IMR-90 (cell line): ENCODE data around the gene ERMN.

ENCODE experiments used
- BHLHE40 ChIP-seq: fragments of 150-350 bp; IDR thresholded peaks from 2 replicates; pipeline ENCODE4 v1.6.1; 2016; ENCODE audit warnings: mild to moderate bottlenecking, low read depth, low read length
- CEBPB ChIP-seq: IDR thresholded peaks from 2 replicates; pipeline ENCODE4 v1.6.1; 2012; ENCODE audit warnings: low read depth, low read length, improper control_type of control experiment
- CTCF ChIP-seq: conservative IDR thresholded peaks from 2 replicates; pipeline ENCODE4 v1.5.1; 2012; ENCODE audit warnings: mild to moderate bottlenecking, low read depth, low read length, improper control_type of control experiment
- FOS ChIP-seq: fragments of 150-350 bp; IDR thresholded peaks from 2 replicates; pipeline ENCODE4 v1.6.1; 2016; ENCODE audit warnings: low read depth, low read length
- MAFK ChIP-seq: IDR thresholded peaks from 2 replicates; pipeline ENCODE4 v1.6.1; 2012; ENCODE audit warnings: low read depth, low read length, improper control_type of control experiment
- MAZ ChIP-seq: IDR thresholded peaks from 2 replicates; pipeline ENCODE4 v1.6.1; 2012; ENCODE audit warnings: low read depth, mild to moderate bottlenecking, low read length, improper control_type of control experiment, moderate library complexity, borderline replicate concordance
- MXI1 ChIP-seq: IDR thresholded peaks from 2 replicates; pipeline ENCODE4 v1.6.1; 2012; ENCODE audit warnings: low read depth, mild to moderate bottlenecking, low read length, moderate library complexity, borderline replicate concordance
- POLR2A ChIP-seq: IDR thresholded peaks from 2 replicates; pipeline ENCODE4 v1.6.1; 2012; ENCODE audit warnings: mild to moderate bottlenecking, low read depth, low read length
- RAD21 ChIP-seq: IDR thresholded peaks from 2 replicates; pipeline ENCODE4 v1.6.1; 2012; ENCODE audit warnings: low read length, improper control_type of control experiment
- RCOR1 ChIP-seq: IDR thresholded peaks from 2 replicates; pipeline ENCODE4 v1.6.1; 2012; ENCODE audit warnings: mild to moderate bottlenecking, low read length, improper control_type of control experiment; ENCODE audit not compliant: insufficient replicate concordance
- SMC3 ChIP-seq: fragments of 150-350 bp; IDR thresholded peaks from 2 replicates; pipeline ENCODE4 v1.6.1; 2016; ENCODE audit warnings: low read depth, mild to moderate bottlenecking, antibody characterized with exemption, low read length, moderate library complexity
- TF ChIP-seq, protein P1 (sequence below): fragments of 150-350 bp; IDR thresholded peaks from 2 replicates; pipeline ENCODE4 v1.6.1; 2017; ENCODE audit warnings: mild to moderate bottlenecking, antibody characterized with exemption, low read length, low read depth

DNA sequence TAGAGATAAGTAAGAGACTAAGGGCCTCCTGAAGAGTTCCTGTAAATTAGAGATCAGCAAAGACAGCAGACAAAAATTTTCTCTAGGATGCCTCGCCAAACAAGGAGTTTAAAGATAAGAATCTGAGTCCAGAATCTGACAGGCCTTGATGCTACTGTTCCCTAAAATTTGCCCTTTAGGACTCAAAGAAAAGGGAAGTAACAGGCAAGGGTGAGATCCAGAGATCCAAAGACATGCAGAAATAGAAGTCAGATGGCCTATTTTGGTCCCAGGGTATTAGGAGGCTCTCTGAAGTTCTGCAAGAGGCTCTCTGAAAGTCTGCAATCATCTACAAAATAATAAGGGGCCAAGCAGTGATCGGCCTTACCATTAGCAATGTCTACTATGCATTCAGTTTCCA, 35.1 kb downstream of the ERMN start:
- TF ChIP-seq CTCF = no peak
- TF ChIP-seq POLR2A = no peak
- no peak for TF ChIP-seq MAFK
- no peak for TF ChIP-seq RCOR1
- no peak for TF ChIP-seq MXI1
- TF ChIP-seq BHLHE40 = no peak
- TF ChIP-seq, protein P1, sequence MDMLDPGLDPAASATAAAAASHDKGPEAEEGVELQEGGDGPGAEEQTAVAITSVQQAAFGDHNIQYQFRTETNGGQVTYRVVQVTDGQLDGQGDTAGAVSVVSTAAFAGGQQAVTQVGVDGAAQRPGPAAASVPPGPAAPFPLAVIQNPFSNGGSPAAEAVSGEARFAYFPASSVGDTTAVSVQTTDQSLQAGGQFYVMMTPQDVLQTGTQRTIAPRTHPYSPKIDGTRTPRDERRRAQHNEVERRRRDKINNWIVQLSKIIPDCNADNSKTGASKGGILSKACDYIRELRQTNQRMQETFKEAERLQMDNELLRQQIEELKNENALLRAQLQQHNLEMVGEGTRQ = no peak
- TF ChIP-seq RAD21 = no peak
- TF ChIP-seq CEBPB = no peak
- TF ChIP-seq FOS = no peak
- TF ChIP-seq MAZ = no peak
- no peak for TF ChIP-seq SMC3
